Kidney glomerular epithelial cell (primary cell): ENCODE data around the gene RHEB.
"Not testable (repeated sequence)": the region's sequence is repeated elsewhere in the genome, so short reads cannot be mapped to it uniquely, and the experiment has no call there.

Experiments
- DNase-seq: peaks from one replicate; lab custom pipeline; 2025; lab: John Stamatoyannopoulos, UW

The RHEB gene

DNA sequence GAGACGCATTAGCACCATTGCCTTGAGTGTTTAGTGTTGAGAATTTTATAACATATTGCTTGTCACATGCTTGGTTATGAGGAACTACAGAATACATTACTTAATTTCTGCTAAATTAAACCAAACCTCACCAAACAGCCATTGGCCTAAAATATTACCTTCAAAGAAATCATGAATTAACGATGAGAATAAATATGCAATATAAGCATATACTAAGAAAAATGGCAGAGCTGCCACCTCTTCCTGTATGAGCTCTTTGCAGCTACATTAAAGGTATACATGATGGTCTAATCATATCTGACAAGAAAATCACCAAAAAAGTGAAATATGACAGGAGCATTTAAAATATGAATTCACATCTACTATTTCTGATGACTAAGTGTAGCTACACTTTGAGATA lies 5.2 kb upstream of the RHEB start:
- no peak for DNase-seq

DNA sequence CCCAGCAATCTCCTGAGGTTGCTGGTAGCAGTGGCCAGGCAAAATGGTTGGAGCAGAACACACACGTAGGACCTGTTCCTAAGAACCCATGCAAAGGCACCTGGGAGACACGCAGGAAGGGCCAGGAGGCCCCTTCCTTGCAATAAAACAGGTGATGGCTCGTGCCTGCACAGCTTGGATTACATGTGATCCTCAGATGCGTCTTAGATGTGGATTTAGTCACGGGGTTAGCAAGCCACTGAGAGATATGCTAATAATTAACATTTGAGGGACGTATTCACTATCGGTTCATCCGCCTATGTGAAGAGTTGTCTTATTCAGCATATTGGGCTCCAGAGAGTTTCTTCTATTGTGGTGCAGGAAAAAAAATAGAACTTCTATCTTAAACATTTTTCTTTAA lies 4.6 kb upstream of the RHEB start:
- DNase-seq: no peak

DNA sequence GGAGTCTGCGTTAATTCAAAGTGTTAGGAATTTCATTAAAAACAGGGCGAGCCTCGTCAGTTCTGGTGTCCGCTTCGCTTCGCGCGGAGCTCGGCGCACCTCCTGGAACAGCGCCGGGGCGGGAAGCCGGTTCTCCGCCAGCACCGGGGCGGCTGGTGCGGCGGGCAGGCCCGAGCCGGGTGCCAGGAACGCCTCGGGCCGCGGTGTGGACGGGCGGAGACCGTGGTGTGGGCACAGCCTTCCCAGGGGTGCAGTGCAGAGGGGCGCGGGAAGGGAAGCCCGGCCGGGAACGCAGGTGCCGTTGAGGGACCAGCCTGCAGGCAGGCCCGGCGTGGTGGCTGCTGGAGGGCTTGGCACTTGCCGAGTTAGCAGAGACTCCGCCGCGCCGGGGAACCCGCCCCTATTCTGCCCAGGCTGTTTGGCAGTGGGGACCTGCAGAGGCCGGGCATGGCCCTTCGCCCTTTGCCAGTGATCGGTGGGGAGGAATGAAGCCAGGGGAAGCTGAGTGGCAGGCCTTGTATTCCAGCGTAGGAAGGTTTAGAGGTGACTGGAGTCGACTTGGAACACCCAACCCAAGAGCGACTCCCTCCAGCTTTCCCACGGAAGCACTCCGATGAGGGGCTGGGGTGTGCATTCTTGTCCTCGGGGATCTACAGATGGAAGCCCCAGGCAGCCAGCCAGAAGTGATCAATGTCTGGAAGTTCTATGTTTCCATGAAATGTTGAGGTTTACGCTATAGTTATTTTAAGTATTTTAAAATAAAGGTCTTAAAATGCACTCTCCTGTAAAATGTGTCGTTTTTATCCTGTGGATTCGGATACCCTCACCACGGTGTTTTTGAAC lies 945 bp upstream of the RHEB start:
- no peak for DNase-seq

GRCh38 chr7:151518947-151519764 lies 539 bp downstream of the RHEB start:
- not testable (repeated sequence) for DNase-seq

- DNase-seq: peak; percentile 36
Observed at GRCh38 chr7:151518105-151518946, 1.4 kb downstream of the RHEB start.

- no peak for DNase-seq
Observed at GRCh38 chr7:151517601-151518104, 2.0 kb downstream of the RHEB start.

- no peak for DNase-seq
Observed at GRCh38 chr7:151515276-151515565, 4.5 kb downstream of the RHEB start.

- no peak for DNase-seq
Observed at GRCh38 chr7:151514461-151515275, 5.0 kb downstream of the RHEB start.

GRCh38 chr7:151513133-151513532 lies 6.6 kb downstream of the RHEB start:
- no peak for DNase-seq

- DNase-seq: no peak
Observed at GRCh38 chr7:151512353-151512752, 7.3 kb downstream of the RHEB start.

DNA sequence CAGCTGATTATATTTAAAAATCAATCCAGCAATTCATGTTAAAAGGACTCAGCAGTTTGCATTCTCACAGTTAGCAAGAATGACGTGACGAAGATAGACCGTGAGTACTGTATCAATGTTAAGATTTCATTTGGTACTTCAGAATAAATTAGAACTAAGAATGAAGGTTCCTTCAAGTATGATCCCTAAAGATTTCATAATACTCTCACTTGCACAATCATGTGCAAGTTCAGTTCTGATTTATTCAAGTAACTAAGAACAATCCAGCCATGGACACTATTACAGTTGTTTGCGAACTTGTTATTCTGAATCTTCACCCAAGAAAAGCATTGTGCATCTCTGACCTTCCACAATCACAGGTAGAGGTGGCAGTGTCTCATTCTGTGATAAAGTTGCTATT lies 7.7 kb downstream of the RHEB start:
- DNase-seq: no peak

DNA sequence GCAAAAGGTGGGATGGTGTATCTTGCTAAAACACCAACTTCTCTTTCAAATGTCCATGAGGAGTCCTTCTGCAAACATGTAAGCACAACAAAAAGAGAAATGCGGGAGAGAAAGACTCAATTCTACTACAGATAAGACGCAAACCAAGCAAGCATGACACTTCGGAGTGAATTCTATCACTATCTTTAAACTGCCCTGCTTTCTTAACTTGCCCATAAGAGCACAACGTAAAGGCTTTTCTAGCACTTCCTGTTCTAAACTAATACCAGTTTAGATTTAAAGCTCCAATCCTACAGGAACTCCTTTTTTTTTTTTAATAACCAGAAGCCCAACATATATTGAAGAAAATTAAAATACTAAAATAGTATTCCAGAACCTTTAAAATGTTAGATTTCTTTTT lies 8.4 kb downstream of the RHEB start:
- no peak for DNase-seq

DNA sequence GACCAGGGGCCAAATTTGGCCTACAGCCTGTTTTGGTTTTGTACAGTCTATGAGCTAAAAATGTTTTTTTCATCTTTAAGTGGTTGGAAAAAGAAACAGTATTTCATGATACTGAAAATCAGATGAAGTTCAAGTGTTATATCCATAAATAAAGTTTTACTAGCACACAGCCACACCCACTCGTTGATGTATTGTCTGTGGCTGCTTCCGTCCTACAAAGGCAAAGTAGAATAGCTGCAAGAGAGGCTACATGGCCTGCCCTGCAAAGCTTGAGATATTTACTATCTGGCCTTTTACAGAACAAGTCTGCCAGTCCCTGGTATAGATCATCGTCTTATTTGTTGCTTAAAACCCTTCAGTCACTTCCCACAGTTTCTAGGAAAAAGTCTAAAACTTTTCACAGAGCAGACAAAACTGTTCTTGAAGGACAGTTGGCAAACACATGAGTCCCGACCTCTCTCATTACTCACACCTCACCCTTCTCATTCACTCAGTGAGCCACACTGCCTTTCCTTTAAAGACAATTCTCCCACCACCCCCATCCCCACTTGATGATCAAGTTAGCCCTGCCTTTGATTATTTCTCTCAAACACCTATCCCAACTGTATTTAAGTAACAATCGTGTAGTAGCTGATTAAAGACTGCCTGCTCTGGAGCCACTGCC lies 9.9 kb downstream of the RHEB start:
- no peak for DNase-seq

DNA sequence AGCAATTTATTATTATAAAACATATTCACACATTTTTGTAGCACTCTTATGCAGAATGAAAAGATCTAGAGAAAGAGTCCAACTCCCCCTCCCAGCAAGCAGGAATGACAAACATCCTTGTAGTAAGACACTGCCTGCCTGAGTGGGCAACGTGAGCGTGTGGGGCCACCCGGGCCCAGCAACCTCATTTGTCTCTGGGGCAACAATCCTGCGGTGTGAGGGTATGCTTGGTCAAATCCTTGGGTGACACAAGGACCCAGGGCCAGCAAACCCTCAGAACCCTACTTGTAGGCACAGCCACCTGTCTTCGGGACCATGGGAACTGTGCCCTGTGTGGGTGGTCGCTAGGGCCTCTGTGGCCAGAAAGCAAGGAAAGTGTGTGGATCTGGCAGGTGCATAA lies 10.7 kb downstream of the RHEB start:
- DNase-seq: peak; percentile 20

DNA sequence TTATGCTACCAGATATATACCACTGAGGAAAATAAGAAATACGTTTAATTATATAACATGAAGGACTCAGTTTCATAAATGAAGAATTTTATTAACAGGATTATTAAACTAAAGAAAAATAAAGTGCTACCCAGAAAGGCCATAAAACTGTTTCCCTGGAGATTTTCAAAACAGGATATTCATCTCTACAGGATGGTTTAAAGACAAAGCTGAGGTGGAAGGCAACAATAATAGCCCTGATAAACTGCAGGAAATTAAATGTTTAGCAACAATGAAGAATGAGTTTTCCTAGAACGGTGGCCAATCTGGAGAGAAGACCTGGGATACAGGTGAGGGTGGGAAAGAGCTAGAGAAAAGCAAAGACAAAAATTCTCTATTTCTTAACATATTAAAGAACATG lies 11.9 kb downstream of the RHEB start:
- no peak for DNase-seq

DNA sequence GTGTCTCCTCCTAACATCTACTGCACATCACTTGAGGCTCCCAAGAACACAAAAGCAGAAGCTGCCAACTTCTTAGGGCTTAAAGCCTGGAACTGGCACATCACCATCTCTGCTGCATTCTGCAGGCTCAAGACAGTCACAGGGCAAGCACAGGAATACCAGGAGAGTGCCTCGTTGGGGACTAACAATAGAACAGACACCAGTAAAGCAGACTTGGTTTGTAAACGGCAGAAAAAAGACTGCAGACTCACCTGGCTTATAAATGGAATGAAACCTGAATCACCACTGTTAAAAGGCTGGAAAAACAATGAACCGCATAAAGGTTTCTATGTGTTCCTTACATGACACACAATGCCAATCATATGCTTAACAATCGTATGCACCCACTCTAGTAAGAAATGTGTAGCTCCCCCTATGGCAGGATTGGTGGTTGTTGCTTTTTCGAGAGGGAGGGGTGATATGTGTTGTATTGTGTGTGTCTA lies 12.8 kb downstream of the RHEB start:
- no peak for DNase-seq

- no peak for DNase-seq
Observed at GRCh38 chr7:151505836-151506468, 13.7 kb downstream of the RHEB start.

GRCh38 chr7:151505433-151505832 lies 14.3 kb downstream of the RHEB start:
- DNase-seq: no peak

- DNase-seq: no peak
Observed at GRCh38 chr7:151504715-151505326, 14.9 kb downstream of the RHEB start.
